Measurements from ENCODE around the gene CUX1. TPM values are rescaled to one million over a fixed set of nuclear protein-coding genes. Genes with fewer than 3 reads are reported as not detected.
"Not testable (repeated sequence)": the region's sequence is repeated elsewhere in the genome, so short reads cannot be mapped to it uniquely, and the experiment has no call there.

Gene CUX1
- total RNA-seq, 1 donor from 2014 or later = 56.5 TPM

- no peak overlapping the region for H3K4me3 Mint-ChIP-seq (ENCODE audit: unreplicated experiment)
- DNase-seq = no peak
- H3K27me3 Mint-ChIP-seq (ENCODE audit: unreplicated experiment) = no peaks in the 10 kb centered on the region
- H3K9me3 Mint-ChIP-seq (ENCODE audit: unreplicated experiment) = peaks cover 3% of the 10 kb centered on the region
- no peak overlapping the region for H3K27ac Mint-ChIP-seq (ENCODE audit: unreplicated experiment)
- peaks cover 11% of the 10 kb centered on the region for H3K4me1 Mint-ChIP-seq (ENCODE audit: low read depth, unreplicated experiment)
- TF ChIP-seq CTCF (IDR thresholded peaks at IDR 0.05; ENCODE audit: partially characterized antibody, unreplicated experiment) = no peak
- H3K36me3 Mint-ChIP-seq (ENCODE audit: unreplicated experiment) = no peaks in the 10 kb centered on the region
Measured at GRCh38 chr7:101788517-101788916, 28.9 kb upstream of the CUX1 start.

GRCh38 chr7:101790566-101791293, 26.7 kb upstream of the CUX1 start:
- DNase-seq = no peak
- Mint-ChIP-seq H3K36me3 (ENCODE audit: unreplicated experiment) (no peaks in the 10 kb centered on the region), H3K27me3 (ENCODE audit: unreplicated experiment) (no peaks in the 10 kb centered on the region), H3K9me3 (ENCODE audit: unreplicated experiment) (peaks cover 3% of the 10 kb centered on the region), H3K27ac (ENCODE audit: unreplicated experiment) (no peak overlapping the region), H3K4me3 (ENCODE audit: unreplicated experiment) (no peak overlapping the region), H3K4me1 (ENCODE audit: low read depth, unreplicated experiment) (no peaks in the 10 kb centered on the region)
- no peak for TF ChIP-seq CTCF (IDR thresholded peaks at IDR 0.05; ENCODE audit: partially characterized antibody, unreplicated experiment)

GRCh38 chr7:101792051-101792681, 25.3 kb upstream of the CUX1 start:
- H3K27ac Mint-ChIP-seq (ENCODE audit: unreplicated experiment) = no peak overlapping the region
- H3K9me3 Mint-ChIP-seq (ENCODE audit: unreplicated experiment) = peaks cover 3% of the 10 kb centered on the region
- DNase-seq = no peak
- H3K4me1 Mint-ChIP-seq (ENCODE audit: low read depth, unreplicated experiment) = no peaks in the 10 kb centered on the region
- no peak overlapping the region for H3K4me3 Mint-ChIP-seq (ENCODE audit: unreplicated experiment)
- no peak for TF ChIP-seq CTCF (IDR thresholded peaks at IDR 0.05; ENCODE audit: partially characterized antibody, unreplicated experiment)
- H3K36me3 Mint-ChIP-seq (ENCODE audit: unreplicated experiment) = no peaks in the 10 kb centered on the region
- H3K27me3 Mint-ChIP-seq (ENCODE audit: unreplicated experiment) = no peaks in the 10 kb centered on the region

- not testable (repeated sequence) for H3K4me1 Mint-ChIP-seq (ENCODE audit: low read depth, unreplicated experiment); H3K4me3 Mint-ChIP-seq (ENCODE audit: unreplicated experiment); H3K36me3 Mint-ChIP-seq (ENCODE audit: unreplicated experiment); H3K27ac Mint-ChIP-seq (ENCODE audit: unreplicated experiment); DNase-seq; H3K9me3 Mint-ChIP-seq (ENCODE audit: unreplicated experiment); H3K27me3 Mint-ChIP-seq (ENCODE audit: unreplicated experiment)
Measured at GRCh38 chr7:101792682-101793071, 24.7 kb upstream of the CUX1 start.

- Mint-ChIP-seq H3K4me1 (ENCODE audit: low read depth, unreplicated experiment) (no peaks in the 10 kb centered on the region), H3K36me3 (ENCODE audit: unreplicated experiment) (no peaks in the 10 kb centered on the region), H3K27me3 (ENCODE audit: unreplicated experiment) (peaks cover 2% of the 10 kb centered on the region), H3K9me3 (ENCODE audit: unreplicated experiment) (no peaks in the 10 kb centered on the region), H3K4me3 (ENCODE audit: unreplicated experiment) (no peak overlapping the region), H3K27ac (ENCODE audit: unreplicated experiment) (no peak overlapping the region)
- TF ChIP-seq CTCF (IDR thresholded peaks at IDR 0.05; ENCODE audit: partially characterized antibody, unreplicated experiment) = no peak
- no peak for DNase-seq
Measured at GRCh38 chr7:101795461-101795860, 22.0 kb upstream of the CUX1 start.

GRCh38 chr7:101798173-101798572, 19.3 kb upstream of the CUX1 start:
- not testable (repeated sequence) for H3K9me3 Mint-ChIP-seq (ENCODE audit: unreplicated experiment); H3K36me3 Mint-ChIP-seq (ENCODE audit: unreplicated experiment); H3K27me3 Mint-ChIP-seq (ENCODE audit: unreplicated experiment); H3K4me3 Mint-ChIP-seq (ENCODE audit: unreplicated experiment); H3K4me1 Mint-ChIP-seq (ENCODE audit: low read depth, unreplicated experiment); DNase-seq; H3K27ac Mint-ChIP-seq (ENCODE audit: unreplicated experiment)
